HEK293 (cell line): ENCODE results near the gene AKAP17A.
A peak's percentile ranks its signal among the peaks of the same experiment; 100 is the strongest.

Experiments used
- FEZF1 ChIP-seq: fragments of 450-650 bp; formaldehyde crosslinking; IDR thresholded peaks from 2 replicates; pipeline ENCODE4 v1.5.1; 2016; ENCODE audit warnings: missing biosample characterization, missing genetic modification characterization
- HOXA7 ChIP-seq: sonication (generic); formaldehyde crosslinking; IDR thresholded peaks from 2 replicates; pipeline ENCODE4 v1.8.1; 2022; ENCODE audit warnings: missing genetic modification reagents, borderline replicate concordance
- SALL2 ChIP-seq: fragments of 450-650 bp; formaldehyde crosslinking; IDR thresholded peaks from 2 replicates; pipeline ENCODE4 v1.5.0; 2017; ENCODE audit warnings: missing biosample characterization, mild to moderate bottlenecking, missing genetic modification characterization, borderline replicate concordance
- SCRT2 ChIP-seq: fragments of 450-650 bp; formaldehyde crosslinking; IDR thresholded peaks from 2 replicates; pipeline ENCODE4 v1.5.1; 2016; ENCODE audit warnings: missing biosample characterization, missing genetic modification characterization
- SP7 ChIP-seq: fragments of 450-650 bp; formaldehyde crosslinking; IDR thresholded peaks from 2 replicates; pipeline ENCODE4 v1.5.1; 2016; ENCODE audit warnings: missing biosample characterization, missing genetic modification characterization
- TCF7L2 ChIP-seq: IDR thresholded peaks from 2 replicates; pipeline ENCODE4 v1.6.1; 2011; ENCODE audit warnings: low read depth, mild to moderate bottlenecking, inconsistent platforms, low read length, moderate library complexity, borderline replicate concordance
- YY1 ChIP-seq: fragments of 450-650 bp; formaldehyde crosslinking; IDR thresholded peaks from 2 replicates; pipeline ENCODE4 v1.5.1; 2018; ENCODE audit warnings: missing biosample characterization, missing genetic modification characterization
- ZBTB7A ChIP-seq: fragments of 450-650 bp; formaldehyde crosslinking; IDR thresholded peaks from 2 replicates; pipeline ENCODE4 v1.5.1; 2016; ENCODE audit warnings: low read depth, missing biosample characterization, missing genetic modification characterization
- ZFP3 ChIP-seq: fragments of 450-650 bp; formaldehyde crosslinking; IDR thresholded peaks from 2 replicates; pipeline ENCODE4 v1.5.1; 2016; ENCODE audit warnings: low read depth, missing biosample characterization, missing genetic modification characterization
- ZFP69B ChIP-seq: fragments of 450-650 bp; formaldehyde crosslinking; IDR thresholded peaks from 2 replicates; pipeline ENCODE4 v1.5.1; 2016; ENCODE audit warnings: missing biosample characterization, missing genetic modification characterization
- ZNF112 ChIP-seq: fragments of 450-650 bp; formaldehyde crosslinking; IDR thresholded peaks from 2 replicates; pipeline ENCODE4 v1.5.0; 2017; ENCODE audit warnings: missing biosample characterization, missing genetic modification characterization
- ZNF133 ChIP-seq: fragments of 450-650 bp; formaldehyde crosslinking; IDR thresholded peaks from 2 replicates; pipeline ENCODE4 v1.5.1; 2016; ENCODE audit warnings: missing biosample characterization, missing genetic modification characterization
- ZNF146 ChIP-seq: fragments of 450-650 bp; formaldehyde crosslinking; IDR thresholded peaks from 2 replicates; pipeline ENCODE4 v1.5.1; 2016; ENCODE audit warnings: missing biosample characterization, missing genetic modification characterization
- ZNF2 ChIP-seq: fragments of 450-650 bp; formaldehyde crosslinking; IDR thresholded peaks from 2 replicates; pipeline ENCODE4 v1.5.1; 2016; ENCODE audit warnings: missing biosample characterization, missing genetic modification characterization
- ZNF214 ChIP-seq: fragments of 450-650 bp; formaldehyde crosslinking; IDR thresholded peaks from 2 replicates; pipeline ENCODE4 v1.5.1; 2017; ENCODE audit warnings: missing biosample characterization, mild to moderate bottlenecking, missing genetic modification characterization, borderline replicate concordance
- ZNF223 ChIP-seq: fragments of 450-650 bp; formaldehyde crosslinking; IDR thresholded peaks from 2 replicates; pipeline ENCODE4 v1.5.1; 2016; ENCODE audit warnings: missing biosample characterization, missing genetic modification characterization
- ZNF23 ChIP-seq: fragments of 450-650 bp; formaldehyde crosslinking; IDR thresholded peaks from 2 replicates; pipeline ENCODE4 v1.5.1; 2016; ENCODE audit warnings: missing biosample characterization, missing genetic modification characterization, borderline replicate concordance
- ZNF350 ChIP-seq: fragments of 450-650 bp; formaldehyde crosslinking; IDR thresholded peaks from 2 replicates; pipeline ENCODE4 v1.5.0; 2017; ENCODE audit warnings: missing biosample characterization, mild to moderate bottlenecking, missing genetic modification characterization
- ZNF426 ChIP-seq: fragments of 450-650 bp; formaldehyde crosslinking; IDR thresholded peaks from 2 replicates; pipeline ENCODE4 v1.5.1; 2017; ENCODE audit warnings: missing biosample characterization, missing genetic modification characterization, mild to moderate bottlenecking, inconsistent platforms, moderate library complexity
- ZNF433 ChIP-seq: fragments of 450-650 bp; formaldehyde crosslinking; IDR thresholded peaks from 2 replicates; pipeline ENCODE4 v1.5.1; 2016; ENCODE audit warnings: missing biosample characterization, missing genetic modification characterization, low read depth
- ZNF48 ChIP-seq: fragments of 450-650 bp; formaldehyde crosslinking; IDR thresholded peaks from 2 replicates; pipeline ENCODE4 v1.5.1; 2016; ENCODE audit warnings: missing biosample characterization, missing genetic modification characterization
- ZNF521 ChIP-seq: fragments of 450-650 bp; formaldehyde crosslinking; IDR thresholded peaks from 2 replicates; pipeline ENCODE4 v1.5.1; 2017; ENCODE audit warnings: missing biosample characterization, mild to moderate bottlenecking, missing genetic modification characterization
- ZNF600 ChIP-seq: fragments of 450-650 bp; formaldehyde crosslinking; IDR thresholded peaks from 2 replicates; pipeline ENCODE4 v1.5.1; 2016; ENCODE audit warnings: missing biosample characterization, missing genetic modification characterization
- ZNF629 ChIP-seq: fragments of 450-650 bp; formaldehyde crosslinking; IDR thresholded peaks from 2 replicates; pipeline ENCODE4 v1.5.1; 2017; ENCODE audit warnings: missing biosample characterization, missing genetic modification characterization
- ZNF654 ChIP-seq: fragments of 450-650 bp; formaldehyde crosslinking; IDR thresholded peaks from 2 replicates; pipeline ENCODE4 v1.5.1; 2016; ENCODE audit warnings: low read depth, missing biosample characterization, missing genetic modification characterization
- ZNF658 ChIP-seq: fragments of 450-650 bp; formaldehyde crosslinking; IDR thresholded peaks from 2 replicates; pipeline ENCODE4; 2016; ENCODE audit warnings: missing biosample characterization, missing genetic modification characterization
- ZNF701 ChIP-seq: fragments of 450-650 bp; formaldehyde crosslinking; IDR thresholded peaks from 2 replicates; pipeline ENCODE4 v1.5.1; 2016; ENCODE audit warnings: missing biosample characterization, missing genetic modification characterization
- ZNF768 ChIP-seq: fragments of 450-650 bp; formaldehyde crosslinking; IDR thresholded peaks from 2 replicates; pipeline ENCODE4 v1.5.1; 2018; ENCODE audit warnings: missing biosample characterization, mild to moderate bottlenecking, missing genetic modification characterization
- ZNF785 ChIP-seq: fragments of 450-650 bp; formaldehyde crosslinking; IDR thresholded peaks from 2 replicates; pipeline ENCODE4 v1.5.1; 2016; ENCODE audit warnings: missing biosample characterization, missing genetic modification characterization
- ZSCAN16 ChIP-seq: fragments of 450-650 bp; formaldehyde crosslinking; IDR thresholded peaks from 2 replicates; pipeline ENCODE4 v1.5.1; 2016; ENCODE audit warnings: missing biosample characterization, missing genetic modification characterization
- TF ChIP-seq, protein P1 (sequence below): fragments of 450-650 bp; formaldehyde crosslinking; IDR thresholded peaks from 2 replicates; pipeline ENCODE4 v1.5.1; 2017; ENCODE audit warnings: missing biosample characterization, missing genetic modification characterization
- TF ChIP-seq, protein P2 (sequence below): fragments of 450-650 bp; formaldehyde crosslinking; conservative IDR thresholded peaks from 2 replicates; pipeline ENCODE4 v1.5.1; 2016; ENCODE audit warnings: low read depth, missing biosample characterization, missing genetic modification characterization
- TF ChIP-seq, protein P3 (sequence below): fragments of 450-650 bp; IDR thresholded peaks from 2 replicates; pipeline ENCODE4 v1.5.1; 2018; ENCODE audit warnings: missing biosample characterization, missing genetic modification characterization
- TF ChIP-seq, protein P4 (sequence below): fragments of 450-650 bp; formaldehyde crosslinking; IDR thresholded peaks from 2 replicates; pipeline ENCODE4 v1.5.1; 2016; ENCODE audit warnings: missing biosample characterization, missing genetic modification characterization, low read depth

Gene AKAP17A

DNA sequence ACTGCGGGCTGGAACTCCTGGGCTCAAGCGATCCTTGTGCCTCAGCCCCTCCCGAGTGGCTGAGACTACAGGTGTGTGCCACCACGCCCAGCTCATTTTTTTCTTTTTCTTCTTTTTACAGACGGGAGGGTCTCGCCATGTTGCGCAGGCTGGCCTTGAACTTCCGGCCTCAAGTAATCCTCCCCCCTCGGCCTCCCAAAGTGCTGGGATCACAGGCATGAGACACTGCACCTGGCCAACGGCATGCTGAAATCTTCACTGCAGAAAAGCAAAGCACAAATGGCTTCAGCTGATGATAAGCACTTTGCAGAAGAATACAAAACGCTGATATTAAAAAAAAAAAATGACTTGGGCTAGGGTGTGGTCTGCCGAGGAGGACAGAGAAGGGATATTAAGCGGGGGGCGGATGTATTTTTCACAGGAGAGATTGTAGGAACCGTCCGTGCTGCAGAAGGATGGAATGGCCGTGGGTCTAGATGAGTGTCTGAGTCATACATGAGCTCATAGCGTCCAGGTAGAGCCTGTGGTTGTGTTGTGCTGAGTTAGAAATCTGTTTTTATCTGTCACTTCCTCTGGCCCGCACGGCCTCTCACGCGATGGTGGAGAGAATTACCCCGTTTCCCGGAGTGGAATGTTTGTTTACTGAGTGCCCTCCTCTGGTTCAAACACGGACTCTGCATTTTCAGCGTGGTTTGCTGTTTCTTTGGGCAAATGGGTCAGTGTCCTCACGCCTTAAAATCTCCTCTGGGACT, 8.5 kb upstream of the AKAP17A start (continued):
- TF ChIP-seq, protein P1, sequence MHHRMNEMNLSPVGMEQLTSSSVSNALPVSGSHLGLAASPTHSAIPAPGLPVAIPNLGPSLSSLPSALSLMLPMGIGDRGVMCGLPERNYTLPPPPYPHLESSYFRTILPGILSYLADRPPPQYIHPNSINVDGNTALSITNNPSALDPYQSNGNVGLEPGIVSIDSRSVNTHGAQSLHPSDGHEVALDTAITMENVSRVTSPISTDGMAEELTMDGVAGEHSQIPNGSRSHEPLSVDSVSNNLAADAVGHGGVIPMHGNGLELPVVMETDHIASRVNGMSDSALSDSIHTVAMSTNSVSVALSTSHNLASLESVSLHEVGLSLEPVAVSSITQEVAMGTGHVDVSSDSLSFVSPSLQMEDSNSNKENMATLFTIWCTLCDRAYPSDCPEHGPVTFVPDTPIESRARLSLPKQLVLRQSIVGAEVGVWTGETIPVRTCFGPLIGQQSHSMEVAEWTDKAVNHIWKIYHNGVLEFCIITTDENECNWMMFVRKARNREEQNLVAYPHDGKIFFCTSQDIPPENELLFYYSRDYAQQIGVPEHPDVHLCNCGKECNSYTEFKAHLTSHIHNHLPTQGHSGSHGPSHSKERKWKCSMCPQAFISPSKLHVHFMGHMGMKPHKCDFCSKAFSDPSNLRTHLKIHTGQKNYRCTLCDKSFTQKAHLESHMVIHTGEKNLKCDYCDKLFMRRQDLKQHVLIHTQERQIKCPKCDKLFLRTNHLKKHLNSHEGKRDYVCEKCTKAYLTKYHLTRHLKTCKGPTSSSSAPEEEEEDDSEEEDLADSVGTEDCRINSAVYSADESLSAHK (tag by site-specific recombination) = no peak
- TF ChIP-seq TCF7L2 (no peak), ZNF768 (tag by site-specific recombination) (no peak), ZNF433 (no peak), ZNF214 (tag by site-specific recombination) (no peak), ZNF23 (tag by site-specific recombination) (no peak), ZNF521 (no peak), ZNF112 (tag by site-specific recombination) (no peak), ZNF600 (tag by site-specific recombination) (peak; percentile 83), ZNF133 (tag by site-specific recombination) (no peak), ZFP69B (tag by site-specific recombination) (peak; percentile 56; the same call in 1 of the 2 replicates), SCRT2 (tag by site-specific recombination) (no peak), ZSCAN16 (tag by site-specific recombination) (no peak), SP7 (peak; percentile 85), ZNF350 (tag by site-specific recombination) (no peak), ZBTB7A (tag by site-specific recombination) (no peak), ZNF785 (tag by site-specific recombination) (no peak), ZNF701 (tag by site-specific recombination) (no peak), ZNF48 (no peak), SALL2 (tag by site-specific recombination) (no peak), ZNF629 (tag by site-specific recombination) (peak; percentile 98), YY1 (no peak), HOXA7 (CRISPR knock-in tag) (no peak), ZFP3 (tag by site-specific recombination) (no peak), ZNF2 (tag by site-specific recombination) (no peak), ZNF658 (tag by site-specific recombination) (no peak), ZNF426 (tag by site-specific recombination) (no peak), FEZF1 (tag by site-specific recombination) (no peak), ZNF146 (tag by site-specific recombination) (no peak), ZNF223 (no peak), ZNF654 (tag by site-specific recombination) (no peak)
- TF ChIP-seq, protein P2, sequence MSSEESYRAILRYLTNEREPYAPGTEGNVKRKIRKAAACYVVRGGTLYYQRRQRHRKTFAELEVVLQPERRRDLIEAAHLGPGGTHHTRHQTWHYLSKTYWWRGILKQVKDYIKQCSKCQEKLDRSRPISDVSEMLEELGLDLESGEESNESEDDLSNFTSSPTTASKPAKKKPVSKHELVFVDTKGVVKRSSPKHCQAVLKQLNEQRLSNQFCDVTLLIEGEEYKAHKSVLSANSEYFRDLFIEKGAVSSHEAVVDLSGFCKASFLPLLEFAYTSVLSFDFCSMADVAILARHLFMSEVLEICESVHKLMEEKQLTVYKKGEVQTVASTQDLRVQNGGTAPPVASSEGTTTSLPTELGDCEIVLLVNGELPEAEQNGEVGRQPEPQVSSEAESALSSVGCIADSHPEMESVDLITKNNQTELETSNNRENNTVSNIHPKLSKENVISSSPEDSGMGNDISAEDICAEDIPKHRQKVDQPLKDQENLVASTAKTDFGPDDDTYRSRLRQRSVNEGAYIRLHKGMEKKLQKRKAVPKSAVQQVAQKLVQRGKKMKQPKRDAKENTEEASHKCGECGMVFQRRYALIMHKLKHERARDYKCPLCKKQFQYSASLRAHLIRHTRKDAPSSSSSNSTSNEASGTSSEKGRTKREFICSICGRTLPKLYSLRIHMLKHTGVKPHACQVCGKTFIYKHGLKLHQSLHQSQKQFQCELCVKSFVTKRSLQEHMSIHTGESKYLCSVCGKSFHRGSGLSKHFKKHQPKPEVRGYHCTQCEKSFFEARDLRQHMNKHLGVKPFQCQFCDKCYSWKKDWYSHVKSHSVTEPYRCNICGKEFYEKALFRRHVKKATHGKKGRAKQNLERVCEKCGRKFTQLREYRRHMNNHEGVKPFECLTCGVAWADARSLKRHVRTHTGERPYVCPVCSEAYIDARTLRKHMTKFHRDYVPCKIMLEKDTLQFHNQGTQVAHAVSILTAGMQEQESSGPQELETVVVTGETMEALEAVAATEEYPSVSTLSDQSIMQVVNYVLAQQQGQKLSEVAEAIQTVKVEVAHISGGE (tag by site-specific recombination) = no peak
- TF ChIP-seq, protein P3, sequence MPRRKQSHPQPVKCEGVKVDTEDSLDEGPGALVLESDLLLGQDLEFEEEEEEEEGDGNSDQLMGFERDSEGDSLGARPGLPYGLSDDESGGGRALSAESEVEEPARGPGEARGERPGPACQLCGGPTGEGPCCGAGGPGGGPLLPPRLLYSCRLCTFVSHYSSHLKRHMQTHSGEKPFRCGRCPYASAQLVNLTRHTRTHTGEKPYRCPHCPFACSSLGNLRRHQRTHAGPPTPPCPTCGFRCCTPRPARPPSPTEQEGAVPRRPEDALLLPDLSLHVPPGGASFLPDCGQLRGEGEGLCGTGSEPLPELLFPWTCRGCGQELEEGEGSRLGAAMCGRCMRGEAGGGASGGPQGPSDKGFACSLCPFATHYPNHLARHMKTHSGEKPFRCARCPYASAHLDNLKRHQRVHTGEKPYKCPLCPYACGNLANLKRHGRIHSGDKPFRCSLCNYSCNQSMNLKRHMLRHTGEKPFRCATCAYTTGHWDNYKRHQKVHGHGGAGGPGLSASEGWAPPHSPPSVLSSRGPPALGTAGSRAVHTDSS = no peak
- TF ChIP-seq, protein P4, sequence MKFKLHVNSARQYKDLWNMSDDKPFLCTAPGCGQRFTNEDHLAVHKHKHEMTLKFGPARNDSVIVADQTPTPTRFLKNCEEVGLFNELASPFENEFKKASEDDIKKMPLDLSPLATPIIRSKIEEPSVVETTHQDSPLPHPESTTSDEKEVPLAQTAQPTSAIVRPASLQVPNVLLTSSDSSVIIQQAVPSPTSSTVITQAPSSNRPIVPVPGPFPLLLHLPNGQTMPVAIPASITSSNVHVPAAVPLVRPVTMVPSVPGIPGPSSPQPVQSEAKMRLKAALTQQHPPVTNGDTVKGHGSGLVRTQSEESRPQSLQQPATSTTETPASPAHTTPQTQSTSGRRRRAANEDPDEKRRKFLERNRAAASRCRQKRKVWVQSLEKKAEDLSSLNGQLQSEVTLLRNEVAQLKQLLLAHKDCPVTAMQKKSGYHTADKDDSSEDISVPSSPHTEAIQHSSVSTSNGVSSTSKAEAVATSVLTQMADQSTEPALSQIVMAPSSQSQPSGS (tag by site-specific recombination) = 0 out of 2 replicates have a peak, but pooled peaks have one; percentile 24
